Measurements from ENCODE around the gene MLX. TPM values are rescaled to one million over a fixed set of nuclear protein-coding genes. Genes with fewer than 3 reads are reported as not detected.

MLX gene
- total and polyA plus RNA-seq, 2 of the 8 experiments (the other 6 are each of a cell fraction or from before 2014, with no cell fraction given) = 27.0 to 27.5 TPM

DNA sequence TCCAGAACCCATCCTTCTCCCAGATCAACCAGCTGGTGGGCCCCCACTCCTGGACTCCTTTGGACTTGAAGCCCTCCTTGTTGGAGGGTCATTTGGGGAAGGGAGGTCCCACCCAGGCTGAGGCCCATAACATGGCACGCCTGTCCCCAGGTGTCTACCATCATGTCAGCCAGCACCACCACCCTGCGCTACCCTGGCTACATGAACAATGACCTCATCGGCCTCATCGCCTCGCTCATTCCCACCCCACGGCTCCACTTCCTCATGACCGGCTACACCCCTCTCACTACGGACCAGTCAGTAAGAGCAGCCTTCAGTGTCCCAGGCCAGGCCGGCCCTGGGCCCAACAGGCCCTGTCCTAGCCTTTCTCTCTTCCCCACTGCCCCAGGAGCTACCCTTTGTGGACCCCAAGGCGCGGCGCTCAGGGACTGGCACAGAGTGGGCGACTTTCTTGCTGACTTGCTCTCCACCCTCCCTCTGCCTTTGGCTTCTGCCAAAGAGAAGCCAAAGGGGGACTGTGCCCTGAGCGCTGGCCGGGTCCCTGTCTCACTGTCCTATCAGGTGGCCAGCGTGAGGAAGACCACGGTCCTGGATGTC lies 46.9 kb downstream of the MLX start:
- Histone ChIP-seq H2BK20ac (ENCODE audit: low read length) (no peak overlapping the region), H3K4me3 (ENCODE audit: extremely low read depth in 1 of 4, insufficient read depth in 2 of 4, low read depth in 3 of 4, low read length in 4 of 4) (no peak overlapping the region), H2BK12ac (ENCODE audit: low read depth, low read length) (no peak overlapping the region), H3K36me3 (ENCODE audit: control insufficient read depth in 2 of 4, insufficient read depth in 4 of 4, low read length in 3 of 4) (peaks cover 29 to 44% (median 40%) of the 10 kb centered on the region in 4 experiments; a peak in 7 of 8 replicates), H3K79me2 (ENCODE audit: control insufficient read depth in 1 of 2, insufficient read depth in 2 of 2, low read length in 2 of 2) (peaks cover 0 to 5% of the 10 kb centered on the region in 2 experiments; a peak in 2 of 4 replicates), H3K18ac (ENCODE audit: extremely low read depth, low read length) (no peak overlapping the region), H3K27me3 (replicated peaks in 1 of 4; ENCODE audit: control insufficient read depth in 3 of 4, extremely low read depth in 1 of 4, insufficient read depth in 3 of 4, low read length in 3 of 4) (no peaks in the 10 kb centered on the region), H2BK15ac (ENCODE audit: low read length) (no peak overlapping the region), H4K91ac (replicated peaks; ENCODE audit: insufficient read length, low read length) (no peak overlapping the region), H3K4me2 (ENCODE audit: insufficient read depth in 1 of 2, low read depth in 2 of 2, low read length in 2 of 2) (no peak overlapping the region), H2AFZ (ENCODE audit: low read length) (no peak overlapping the region), H3K14ac (ENCODE audit: insufficient read length) (no peak overlapping the region), H3K4me1 (replicated peaks in 1 of 4; ENCODE audit: control insufficient read depth in 3 of 4, insufficient read depth in 4 of 4, low read length in 3 of 4) (peaks cover 0 to 5% (median 3%) of the 10 kb centered on the region in 4 experiments; a peak in 5 of 7 replicates), H3K9me3 (ENCODE audit: insufficient read depth in 2 of 2, low read depth in 1 of 2, low read length in 1 of 2) (no peaks in the 10 kb centered on the region), H3K9ac (replicated peaks in 1 of 4; ENCODE audit: extremely low read depth in 1 of 4, low read depth in 3 of 4, low read length in 3 of 4) (no peak overlapping the region), H4K20me1 (replicated peaks in 1 of 2; ENCODE audit: control insufficient read depth in 1 of 2, insufficient read depth in 2 of 2, low read length in 2 of 2) (peaks cover 0 to 5% of the 10 kb centered on the region in 2 experiments), H3K27ac (ENCODE audit: low read depth, low read length) (no peak overlapping the region), H3K4ac (replicated peaks; ENCODE audit: insufficient read length, low read depth, low read length) (no peak overlapping the region), H4K8ac (ENCODE audit: extremely low read depth, insufficient read depth, low read length) (no peak overlapping the region), H3K23me2 (ENCODE audit: low read depth, low read length) (no peaks in the 10 kb centered on the region; the same call in 1 of the 2 replicates), H3K56ac (replicated peaks; ENCODE audit: insufficient read length, low read depth, low read length) (no peak overlapping the region), H2BK120ac (replicated peaks; ENCODE audit: low read depth, low read length) (no peak overlapping the region), H2BK5ac (ENCODE audit: low read depth, low read length) (no peak overlapping the region), H3K79me1 (ENCODE audit: low read depth, low read length) (no peaks in the 10 kb centered on the region; the same call in 1 of the 2 replicates), H4K5ac (ENCODE audit: insufficient read length, low read depth, low read length) (no peak overlapping the region), H2AK5ac (ENCODE audit: low read depth, low read length) (no peak overlapping the region), H3K23ac (ENCODE audit: insufficient read length) (no peak overlapping the region)
- POLR2A ChIA-PET (ENCODE audit: partially characterized antibody) = interaction anchor here (2.2 kb wide), 1 partner anchor 16 kb away, joined by 5 read pairs; no protein-coding TSS in a partner anchor
- 97% methylated on average over 12 of the region's 17 CpGs; no CpG with 5 or more reads in 1 of the 2 experiments for WGBS, 2 experiments (ENCODE audit: extremely low coverage in 1 of 2, insufficient coverage in 1 of 2, insufficient read length in 1 of 2, insufficient replicate concordance in 2 of 2, low coverage in 1 of 2, low lambda C conversion rate in 2 of 2, missing lambda C conversion rate in 1 of 2)
- DNase-seq (ENCODE audit: low read depth in 1 of 2, low spot score in 2 of 2) (no peak), FAIRE-seq (no peak)
- CTCF ChIA-PET (ENCODE audit: partially characterized antibody) = interaction anchor here (0.6 to 1.0 kb wide), 2 partner anchors 10 to 14 kb away, joined by 3 read pairs; no protein-coding TSS in a partner anchor
- TF ChIP-seq PHF8 (conservative IDR thresholded peaks at IDR 0.05; ENCODE audit: low read depth, low read length) = no peak
- TF ChIP-seq BCL11A (IDR thresholded peaks at IDR 0.05; ENCODE audit: low read depth in 2 of 2, low read length in 2 of 2) = no peak
- TF ChIP-seq POU5F1 (IDR thresholded peaks at IDR 0.05; ENCODE audit: low read depth, low read length) = no peak
- TF ChIP-seq HDAC6 (IDR thresholded peaks at IDR 0.05; ENCODE audit: low read depth, low read length) = no peak
- TF ChIP-seq SIN3A (conservative IDR thresholded peaks at IDR 0.05 in 1 of 2, IDR thresholded peaks at IDR 0.05 in 1 of 2; ENCODE audit: low read depth in 1 of 2, low read length in 2 of 2) = no peak
- no peak for TF ChIP-seq SIRT6 (IDR thresholded peaks at IDR 0.05; ENCODE audit: low read length)
- TF ChIP-seq, protein P1, sequence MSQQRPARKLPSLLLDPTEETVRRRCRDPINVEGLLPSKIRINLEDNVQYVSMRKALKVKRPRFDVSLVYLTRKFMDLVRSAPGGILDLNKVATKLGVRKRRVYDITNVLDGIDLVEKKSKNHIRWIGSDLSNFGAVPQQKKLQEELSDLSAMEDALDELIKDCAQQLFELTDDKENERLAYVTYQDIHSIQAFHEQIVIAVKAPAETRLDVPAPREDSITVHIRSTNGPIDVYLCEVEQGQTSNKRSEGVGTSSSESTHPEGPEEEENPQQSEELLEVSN (IDR thresholded peaks at IDR 0.05) = no peak
- TF ChIP-seq, protein P2, sequence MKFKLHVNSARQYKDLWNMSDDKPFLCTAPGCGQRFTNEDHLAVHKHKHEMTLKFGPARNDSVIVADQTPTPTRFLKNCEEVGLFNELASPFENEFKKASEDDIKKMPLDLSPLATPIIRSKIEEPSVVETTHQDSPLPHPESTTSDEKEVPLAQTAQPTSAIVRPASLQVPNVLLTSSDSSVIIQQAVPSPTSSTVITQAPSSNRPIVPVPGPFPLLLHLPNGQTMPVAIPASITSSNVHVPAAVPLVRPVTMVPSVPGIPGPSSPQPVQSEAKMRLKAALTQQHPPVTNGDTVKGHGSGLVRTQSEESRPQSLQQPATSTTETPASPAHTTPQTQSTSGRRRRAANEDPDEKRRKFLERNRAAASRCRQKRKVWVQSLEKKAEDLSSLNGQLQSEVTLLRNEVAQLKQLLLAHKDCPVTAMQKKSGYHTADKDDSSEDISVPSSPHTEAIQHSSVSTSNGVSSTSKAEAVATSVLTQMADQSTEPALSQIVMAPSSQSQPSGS (IDR thresholded peaks at IDR 0.05; ENCODE audit: low read length) = no peak
- no peak for TF ChIP-seq JUN (IDR thresholded peaks at IDR 0.05; ENCODE audit: low read depth, low read length)
- TF ChIP-seq ASH2L (IDR thresholded peaks at IDR 0.05; ENCODE audit: low read length) = no peak
- TF ChIP-seq BACH1 (IDR thresholded peaks at IDR 0.05; ENCODE audit: low read length) = no peak
